Transverse colon (tissue), 4 donors: ENCODE measurements around the gene PDE4B.
"Not testable (repeated sequence)": the region's sequence is repeated elsewhere in the genome, so short reads cannot be mapped to it uniquely, and the experiment has no call there.

ENCODE experiments used
- EP300 ChIP-seq: sonication (generic); formaldehyde crosslinking; IDR thresholded peaks from one replicate; pipeline ENCODE4 v1.6.1; 2017; ENCODE audit warnings: antibody characterized with exemption, low read depth
- POLR2A ChIP-seq: fragments of 450-650 bp; IDR thresholded peaks from one replicate; pipeline ENCODE4 v1.6.1; 2016; ENCODE audit warnings: antibody characterized with exemption, mild to moderate bottlenecking, moderate library complexity
- POLR2AphosphoS5 ChIP-seq, 3 donors: sonication (generic); formaldehyde crosslinking; IDR thresholded peaks; one replicate each; pipeline ENCODE4 v1.6.1; 2016; ENCODE audit warnings: antibody characterized with exemption in 3 of 3
- TF ChIP-seq, protein P1 (sequence below), 5 experiments: fragments of 200-600 bp in 3 of 5; fragments of 450-650 bp in 2 of 5; sonication (generic) in 3 of 5; IDR thresholded peaks; 1 replicate in 2 of 5; 2 replicates in 3 of 5; pipeline ENCODE4 v1.5.1; 2016 to 2017; ENCODE audit warnings: antibody characterized with exemption in 5 of 5, inconsistent platforms in 3 of 5, mild to moderate bottlenecking in 2 of 5, moderate library complexity in 1 of 5

DNA sequence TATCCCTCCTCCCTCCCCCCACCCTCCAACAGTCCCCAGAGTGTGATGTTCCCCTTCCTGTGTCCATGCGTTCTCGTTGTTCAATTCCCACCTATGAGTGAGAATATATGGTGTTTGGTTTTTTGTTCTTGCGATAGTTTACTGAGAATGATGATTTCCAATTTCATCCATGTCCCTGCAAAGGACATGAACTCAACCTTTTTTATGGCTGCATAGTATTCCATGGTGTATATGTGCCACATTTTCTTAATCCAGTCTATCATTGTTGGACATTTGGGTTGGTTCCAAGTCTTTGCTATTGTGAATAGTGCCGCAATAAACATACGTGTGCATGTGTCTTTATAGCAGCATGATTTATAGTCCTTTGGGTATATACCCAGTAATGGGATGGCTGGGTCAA lies 311.4 kb downstream of the PDE4B start:
- TF ChIP-seq, protein P1, sequence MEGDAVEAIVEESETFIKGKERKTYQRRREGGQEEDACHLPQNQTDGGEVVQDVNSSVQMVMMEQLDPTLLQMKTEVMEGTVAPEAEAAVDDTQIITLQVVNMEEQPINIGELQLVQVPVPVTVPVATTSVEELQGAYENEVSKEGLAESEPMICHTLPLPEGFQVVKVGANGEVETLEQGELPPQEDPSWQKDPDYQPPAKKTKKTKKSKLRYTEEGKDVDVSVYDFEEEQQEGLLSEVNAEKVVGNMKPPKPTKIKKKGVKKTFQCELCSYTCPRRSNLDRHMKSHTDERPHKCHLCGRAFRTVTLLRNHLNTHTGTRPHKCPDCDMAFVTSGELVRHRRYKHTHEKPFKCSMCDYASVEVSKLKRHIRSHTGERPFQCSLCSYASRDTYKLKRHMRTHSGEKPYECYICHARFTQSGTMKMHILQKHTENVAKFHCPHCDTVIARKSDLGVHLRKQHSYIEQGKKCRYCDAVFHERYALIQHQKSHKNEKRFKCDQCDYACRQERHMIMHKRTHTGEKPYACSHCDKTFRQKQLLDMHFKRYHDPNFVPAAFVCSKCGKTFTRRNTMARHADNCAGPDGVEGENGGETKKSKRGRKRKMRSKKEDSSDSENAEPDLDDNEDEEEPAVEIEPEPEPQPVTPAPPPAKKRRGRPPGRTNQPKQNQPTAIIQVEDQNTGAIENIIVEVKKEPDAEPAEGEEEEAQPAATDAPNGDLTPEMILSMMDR (IDR thresholded peaks at IDR 0.05), result not testable (repeated sequence)
- TF ChIP-seq POLR2AphosphoS5 (IDR thresholded peaks at IDR 0.05); POLR2A; EP300: not testable (repeated sequence)
